HTR-8/SVneo (cell line): ENCODE data around the gene BRCC3.
A peak's percentile ranks its signal among the peaks of the same experiment; 100 is the strongest.

ENCODE experiments used
- DNase-seq: peaks from one replicate; pipeline ENCODE4 v3.0.0; 2011; ENCODE audit warnings: low spot score, mixed read lengths; ENCODE audit not compliant: insufficient read length
- FAIRE-seq: peaks from 2 replicates; lab custom pipeline; 2011; peaks lifted over from hg19 to GRCh38; lab: Jason Lieb, UNC

Gene BRCC3

GRCh38 chrX:155056471-155056870 lies 14.8 kb upstream of the BRCC3 start:
- no peak for DNase-seq
- FAIRE-seq = no peak

- DNase-seq (peak; percentile 25), FAIRE-seq (no peak)
Measured at GRCh38 chrX:155056877-155057792, 14.2 kb upstream of the BRCC3 start.

DNA sequence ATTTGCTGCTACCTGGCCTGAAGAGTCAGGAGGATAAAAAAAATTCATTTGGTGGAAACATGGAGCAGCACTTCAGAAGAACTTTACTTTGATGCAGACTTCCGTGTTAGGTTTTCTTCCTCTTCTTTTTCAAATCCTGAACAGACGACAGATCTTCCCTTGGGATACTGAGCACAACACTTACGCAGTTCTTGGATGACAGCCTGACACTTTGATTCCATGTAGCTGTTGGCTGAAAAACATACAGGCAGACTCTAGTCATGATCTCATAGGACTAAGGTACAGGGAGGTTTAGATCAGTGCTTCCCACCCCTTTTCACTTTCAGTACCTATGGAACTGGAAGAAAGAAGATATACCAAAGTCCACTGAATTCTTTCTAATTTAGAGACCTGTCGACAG lies 9.5 kb upstream of the BRCC3 start:
- DNase-seq (no peak), FAIRE-seq (no peak)

GRCh38 chrX:155065035-155065734 lies 6.1 kb upstream of the BRCC3 start:
- peak; percentile 10 for DNase-seq
- FAIRE-seq = no peak

GRCh38 chrX:155068165-155068564 lies 3.1 kb upstream of the BRCC3 start:
- FAIRE-seq (no peak), DNase-seq (peak; percentile 17)

- DNase-seq (no peak), FAIRE-seq (no peak)
Measured at GRCh38 chrX:155069414-155069813, 1.9 kb upstream of the BRCC3 start.

DNA sequence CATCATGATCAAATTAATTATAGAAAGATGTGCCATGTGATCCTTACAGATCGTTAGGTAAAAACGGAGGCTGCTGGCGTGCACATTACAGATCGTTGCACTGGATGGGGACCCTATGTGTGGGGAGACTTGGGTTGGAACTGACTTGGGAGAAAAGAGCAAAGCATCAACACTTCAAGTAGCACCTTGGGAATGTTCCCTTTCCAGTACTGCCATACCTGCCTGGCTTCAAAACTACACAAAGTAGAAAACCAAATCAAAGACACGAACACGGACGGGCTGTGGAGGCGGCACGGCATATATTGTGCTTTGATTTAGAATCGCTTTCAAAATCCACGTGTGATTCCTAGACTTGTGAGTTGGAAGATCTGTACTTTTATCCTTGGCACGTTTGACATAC lies 1.3 kb upstream of the BRCC3 start:
- FAIRE-seq (no peak), DNase-seq (no peak)

GRCh38 chrX:155070663-155070974 lies 689 bp upstream of the BRCC3 start:
- DNase-seq = peak; percentile 2
- no peak for FAIRE-seq

GRCh38 chrX:155071694-155072280 lies 479 bp downstream of the BRCC3 start:
- no peak for DNase-seq
- FAIRE-seq = no peak

DNA sequence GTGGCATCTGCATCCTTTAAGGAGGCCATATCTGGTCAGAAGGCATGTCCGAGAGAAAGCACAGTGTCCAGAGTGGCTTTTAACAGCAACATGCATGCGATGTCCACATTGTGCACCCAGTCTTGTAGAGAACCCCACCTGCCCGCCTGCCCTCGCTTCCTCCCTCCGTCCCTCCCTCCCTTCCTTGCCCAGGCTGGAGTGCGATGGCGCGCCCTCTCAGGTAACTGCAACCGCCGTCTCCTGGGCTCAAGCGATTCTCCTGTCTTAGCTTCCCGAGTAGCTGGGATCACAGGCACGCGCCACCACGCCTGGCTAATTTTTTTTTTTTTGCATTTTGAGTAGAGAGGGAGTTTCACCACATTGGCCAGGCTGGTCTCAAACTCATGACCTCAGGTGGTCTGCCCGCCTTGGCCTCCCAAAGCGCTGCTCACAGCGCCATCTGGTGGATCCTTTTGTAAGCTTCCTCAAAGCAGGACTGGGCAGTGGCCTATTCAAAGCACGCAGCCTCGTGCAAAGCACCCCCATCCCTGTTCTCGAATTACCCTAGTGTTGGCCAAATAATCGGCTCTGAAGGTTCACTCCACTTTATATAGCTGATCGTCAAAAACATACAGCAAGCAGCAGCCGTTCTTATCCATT lies 15.0 kb downstream of the BRCC3 start:
- DNase-seq (no peak), FAIRE-seq (no peak)

DNA sequence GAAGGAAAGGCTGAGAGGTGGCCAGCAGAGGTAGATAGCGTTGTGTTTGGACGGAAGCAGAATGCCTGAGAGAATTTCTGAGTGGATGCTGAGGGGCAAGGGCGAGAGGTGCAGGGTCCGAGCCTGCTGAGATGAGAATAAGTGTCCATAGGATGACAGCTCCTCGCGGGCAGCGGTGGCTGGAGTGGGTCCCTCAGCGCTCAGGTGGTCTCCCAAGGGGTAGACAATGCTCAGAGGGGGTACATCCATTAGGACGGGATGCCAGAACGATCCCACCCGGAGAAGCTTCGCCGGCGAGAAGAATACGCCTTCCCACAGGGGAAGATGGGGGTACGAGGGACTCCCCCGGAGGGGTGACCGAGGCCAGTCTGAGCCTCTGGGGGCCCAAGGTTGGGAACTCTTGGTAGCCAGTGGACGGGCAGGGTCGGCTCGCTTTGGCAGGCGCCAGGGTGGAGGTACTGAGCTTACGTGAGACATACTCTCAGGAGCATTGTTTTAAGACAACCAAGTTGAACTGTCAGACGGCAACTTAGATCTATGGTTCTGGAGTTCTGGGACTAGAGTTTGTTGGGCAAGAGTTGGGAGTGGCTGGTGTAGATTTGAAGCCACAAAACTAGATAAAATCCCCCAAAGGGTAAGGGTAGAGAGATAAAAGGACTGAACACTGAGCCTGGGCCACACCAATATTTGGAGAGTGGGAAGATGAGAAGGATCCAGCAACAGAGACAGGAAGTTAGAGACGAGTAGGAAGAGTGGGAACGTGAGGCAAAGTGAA lies 15.8 kb downstream of the BRCC3 start:
- DNase-seq (no peak), FAIRE-seq (no peak)

- FAIRE-seq = no peak
- peak; percentile 1 for DNase-seq
Measured at GRCh38 chrX:155094468-155095061, 23.3 kb downstream of the BRCC3 start.

- DNase-seq (no peak), FAIRE-seq (no peak)
Measured at GRCh38 chrX:155105919-155106318, 34.6 kb downstream of the BRCC3 start.

GRCh38 chrX:155108427-155108826 lies 37.1 kb downstream of the BRCC3 start:
- FAIRE-seq (no peak), DNase-seq (no peak)

GRCh38 chrX:155112171-155112570 lies 40.9 kb downstream of the BRCC3 start:
- DNase-seq (no peak), FAIRE-seq (no peak)

GRCh38 chrX:155113097-155113496 lies 41.8 kb downstream of the BRCC3 start:
- no peak for FAIRE-seq
- DNase-seq = no peak

DNA sequence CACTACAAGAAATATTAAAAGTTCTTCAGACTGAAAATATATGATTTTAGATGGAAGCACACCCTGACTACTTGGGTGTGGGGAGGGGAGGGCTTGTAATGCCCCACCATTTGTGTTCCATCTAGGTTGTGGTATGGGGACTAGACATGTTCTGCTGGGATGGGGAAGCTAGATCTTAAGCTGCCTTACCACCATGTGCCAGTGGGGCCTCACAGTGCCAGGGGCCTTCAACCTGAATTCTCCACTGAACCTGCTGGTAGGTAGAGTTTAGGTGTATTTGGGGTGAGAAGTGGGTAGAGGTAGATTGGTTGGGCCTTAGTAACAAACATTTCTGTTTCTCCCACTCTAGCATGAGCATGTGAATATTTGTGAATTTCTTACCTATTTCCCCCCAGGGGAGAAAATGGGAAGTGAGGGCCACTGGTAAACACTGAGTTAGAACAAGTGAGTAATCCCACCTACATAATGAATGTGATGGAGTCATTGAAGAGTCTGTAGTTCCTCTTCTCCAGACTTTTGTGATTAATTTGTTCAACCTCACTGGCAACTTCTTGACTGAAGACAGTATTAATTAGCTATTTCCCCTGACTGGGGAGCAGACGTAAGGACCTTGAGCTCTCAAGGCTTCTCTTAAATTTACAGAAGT lies 44.0 kb downstream of the BRCC3 start:
- FAIRE-seq (no peak), DNase-seq (no peak)

DNA sequence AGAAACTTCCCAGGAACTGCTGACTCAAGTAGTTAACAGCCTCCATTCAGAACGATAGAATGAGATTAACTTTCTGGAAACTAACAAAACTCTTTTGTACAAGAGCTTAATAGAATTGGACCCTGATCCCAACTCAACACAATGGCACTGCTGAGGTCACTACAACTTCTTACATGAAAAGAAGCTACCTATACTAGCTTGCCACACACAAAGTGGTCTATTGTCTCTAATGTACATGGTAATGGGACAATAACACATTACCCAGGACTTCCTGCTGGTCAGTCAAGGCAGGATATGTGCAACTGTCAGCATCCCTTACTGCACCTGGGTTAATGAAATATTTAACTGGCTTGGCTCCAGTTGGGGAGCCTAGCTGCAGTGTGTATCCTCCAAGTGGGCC lies 56.2 kb downstream of the BRCC3 start:
- DNase-seq (no peak), FAIRE-seq (no peak)

DNA sequence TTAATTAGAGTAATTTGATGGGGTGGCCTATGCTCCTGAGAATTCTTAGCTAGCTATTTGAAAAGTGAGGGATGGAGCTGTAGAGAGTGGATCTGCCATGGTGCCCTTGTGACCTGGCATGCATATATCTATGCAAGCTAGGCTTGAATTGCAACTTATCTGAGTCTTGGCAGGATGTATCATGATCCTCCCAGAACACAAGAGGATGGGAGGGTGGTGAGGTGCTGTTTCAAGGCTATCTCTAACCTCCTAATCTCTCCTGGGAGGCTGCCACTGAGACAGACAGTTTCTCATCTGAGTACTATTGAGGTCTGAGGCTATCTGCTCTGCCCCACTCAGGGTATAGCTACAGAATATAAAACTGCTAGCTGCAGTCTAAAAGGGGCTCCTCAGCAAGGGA lies 56.6 kb downstream of the BRCC3 start:
- DNase-seq (no peak), FAIRE-seq (no peak)
